K562 treated with DMSO at 1 percent for 12 hours (cell line): ENCODE data around the gene LTB4R2. TPM values are rescaled to one million over a fixed set of nuclear protein-coding genes. Genes with fewer than 3 reads are reported as not detected.

Source experiments
- total RNA-seq: library from RNA; unstranded; fragments of 300-600 nt; gene quantifications from 2 replicates; pipeline ENCODE4 v1.2.3, GENCODE V29; 2022; ENCODE audit not compliant: insufficient read depth

LTB4R2 gene
- 2.5 and 11.2 TPM in 2 replicates for total RNA-seq

GRCh38 chr14:24309538-24310264 is at the start of gene LTB4R2:
LTB4R2 (plus strand) TSS chr14:24310140; CDS start chr14:24310665, 525 bp downstream.

GRCh38 chr14:24262821-24263733 is 46.9 kb upstream of the LTB4R2 start, which contains the start of gene TGM1:
TGM1 (minus strand) TSS chr14:24263177; CDS start chr14:24262352, 825 bp downstream.

GRCh38 chr14:24271134-24271833 is 38.7 kb upstream of the LTB4R2 start, which contains the start of gene RABGGTA:
RABGGTA (minus strand) TSS chr14:24271597; CDS start chr14:24271115, 482 bp downstream.

GRCh38 chr14:24299255-24300191 is 10.4 kb upstream of the LTB4R2 start, which contains the start of the genes DHRS1 and NOP9:
DHRS1 (minus strand) TSS chr14:24299780; CDS start chr14:24299106, 674 bp downstream.
NOP9 (plus strand) TSS chr14:24299850; CDS start chr14:24299955, 105 bp downstream.

GRCh38 chr14:24307575-24308341 is 2.2 kb upstream of the LTB4R2 start, which contains the start of gene CIDEB:
CIDEB (minus strand) TSS chr14:24307977; CDS start chr14:24307858, 119 bp downstream.

GRCh38 chr14:24310646-24311604 is 985 bp downstream of the LTB4R2 start, which contains the start of gene LTB4R:
LTB4R (plus strand) TSS chr14:24311502; CDS start chr14:24315652, 4,150 bp downstream.

GRCh38 chr14:24334431-24335291 is 24.7 kb downstream of the LTB4R2 start, which contains the start of gene ADCY4:
ADCY4 (minus strand) TSS chr14:24335071; CDS start chr14:24334652, 419 bp downstream.

GRCh38 chr14:24339284-24340151 is 29.6 kb downstream of the LTB4R2 start, which contains the start of gene RIPK3:
RIPK3 (minus strand) TSS chr14:24339991; CDS start chr14:24339826, 165 bp downstream.

Other genes with a start within 250 kb of the LTB4R2 start
- gene CPNE6, start 238.6 kb upstream of the LTB4R2 start, total RNA-seq = not detected in 2 replicates
- gene PCK2, start 215.8 kb upstream of the LTB4R2 start, total RNA-seq = 81.1 and 86.3 TPM in 2 replicates
- gene DCAF11, start 195.4 kb upstream of the LTB4R2 start, total RNA-seq = 24.1 and 44.4 TPM in 2 replicates
- gene NRL, start 195.2 kb upstream of the LTB4R2 start, total RNA-seq = 1.7 and 2.1 TPM in 2 replicates
- not detected in 2 replicates for gene FITM1, start 179.5 kb upstream of the LTB4R2 start, total RNA-seq
- gene PSME1, start 173.9 kb upstream of the LTB4R2 start, total RNA-seq = 173 and 189 TPM in 2 replicates
- 41.4 and 46.4 TPM in 2 replicates for gene EMC9, start 168.5 kb upstream of the LTB4R2 start, total RNA-seq
- gene PSME2, start 163.5 kb upstream of the LTB4R2 start, total RNA-seq = 145 and 149 TPM in 2 replicates
- gene RNF31, start 162.6 kb upstream of the LTB4R2 start, total RNA-seq = 31.0 and 40.2 TPM in 2 replicates
- gene IRF9, start 148.9 kb upstream of the LTB4R2 start, total RNA-seq = 12.0 and 15.5 TPM in 2 replicates
- 0.75 and 2.7 TPM in 2 replicates for gene REC8, start 138.1 kb upstream of the LTB4R2 start, total RNA-seq
- 12.2 and 13.1 TPM in 2 replicates for gene IPO4, start 121.3 kb upstream of the LTB4R2 start, total RNA-seq
- gene TM9SF1, start 114.7 kb upstream of the LTB4R2 start, total RNA-seq = 14.9 and 25.9 TPM in 2 replicates
- gene TSSK4, start 104.4 kb upstream of the LTB4R2 start, total RNA-seq = 0.67 TPM in 1 of 2 replicates, not detected in the other
- 56.6 and 66.5 TPM in 2 replicates for gene CHMP4A, start 96.7 kb upstream of the LTB4R2 start, total RNA-seq
- gene MDP1, start 94.1 kb upstream of the LTB4R2 start, total RNA-seq = 3.7 and 15.6 TPM in 2 replicates
- gene NEDD8, start 77.8 kb upstream of the LTB4R2 start, total RNA-seq = 134 and 179 TPM in 2 replicates
- gene GMPR2, start 77.2 kb upstream of the LTB4R2 start, total RNA-seq = 47.9 and 58.1 TPM in 2 replicates
- gene TINF2, start 67.5 kb upstream of the LTB4R2 start, total RNA-seq = 17.2 and 19.4 TPM in 2 replicates
- 0.58 TPM in 1 of 2 replicates, not detected in the other for gene TGM1, start 47.0 kb upstream of the LTB4R2 start, total RNA-seq
- gene RABGGTA, start 38.5 kb upstream of the LTB4R2 start, total RNA-seq = 17.9 and 19.6 TPM in 2 replicates
- gene DHRS1, start 10.4 kb upstream of the LTB4R2 start, total RNA-seq = 37.2 and 42.4 TPM in 2 replicates
- gene NOP9, start 10.3 kb upstream of the LTB4R2 start, total RNA-seq = 3.9 and 10.9 TPM in 2 replicates
- gene CIDEB, start 2.2 kb upstream of the LTB4R2 start, total RNA-seq = not detected in 2 replicates
- gene LTB4R, start 1.4 kb downstream of the LTB4R2 start, total RNA-seq = 4.1 and 6.5 TPM in 2 replicates
- not detected in 2 replicates for gene ADCY4, start 24.9 kb downstream of the LTB4R2 start, total RNA-seq
- gene RIPK3, start 29.9 kb downstream of the LTB4R2 start, total RNA-seq = 0.67 TPM in 1 of 2 replicates, not detected in the other
- gene NFATC4, start 58.0 kb downstream of the LTB4R2 start, total RNA-seq = 1.1 and 1.3 TPM in 2 replicates
- gene NYNRIN, start 88.9 kb downstream of the LTB4R2 start, total RNA-seq = 0.40 and 1.1 TPM in 2 replicates
- 0.26 TPM in 1 of 2 replicates, not detected in the other for gene CBLN3, start 119.5 kb downstream of the LTB4R2 start, total RNA-seq
- 10.6 and 46.8 TPM in 2 replicates for gene KHNYN, start 119.8 kb downstream of the LTB4R2 start, total RNA-seq
- 50.9 and 59.5 TPM in 2 replicates for gene SDR39U1, start 132.6 kb downstream of the LTB4R2 start, total RNA-seq
- not detected in 2 replicates for gene CMA1, start 198.1 kb downstream of the LTB4R2 start, total RNA-seq